ENCODE results near the gene CCT8.

Gene CCT8

DNA sequence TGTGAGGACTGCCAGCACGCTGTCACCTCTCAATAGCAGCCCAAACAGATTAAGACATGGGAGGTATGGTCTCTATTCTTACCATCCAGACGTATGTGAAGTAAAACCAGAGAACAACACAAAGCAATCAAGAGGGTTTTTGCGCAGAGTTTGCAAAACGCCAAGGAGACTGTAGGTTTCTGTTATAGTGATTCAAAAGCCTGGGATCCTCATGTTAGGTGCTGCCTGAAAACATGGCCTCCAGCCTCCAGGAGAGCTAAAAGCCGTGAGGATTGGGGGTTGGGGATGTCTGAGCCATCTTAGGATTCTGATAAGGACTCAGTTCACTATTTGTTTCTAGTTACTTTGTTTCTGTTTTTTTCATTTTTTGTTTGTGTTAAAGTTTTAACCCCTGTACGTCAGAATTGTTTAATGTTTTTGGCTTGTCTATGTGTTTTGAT lies 4.2 kb upstream of the CCT8 start:
- DNase-seq (ENCODE audit: low spot score): peak; percentile 41

DNA sequence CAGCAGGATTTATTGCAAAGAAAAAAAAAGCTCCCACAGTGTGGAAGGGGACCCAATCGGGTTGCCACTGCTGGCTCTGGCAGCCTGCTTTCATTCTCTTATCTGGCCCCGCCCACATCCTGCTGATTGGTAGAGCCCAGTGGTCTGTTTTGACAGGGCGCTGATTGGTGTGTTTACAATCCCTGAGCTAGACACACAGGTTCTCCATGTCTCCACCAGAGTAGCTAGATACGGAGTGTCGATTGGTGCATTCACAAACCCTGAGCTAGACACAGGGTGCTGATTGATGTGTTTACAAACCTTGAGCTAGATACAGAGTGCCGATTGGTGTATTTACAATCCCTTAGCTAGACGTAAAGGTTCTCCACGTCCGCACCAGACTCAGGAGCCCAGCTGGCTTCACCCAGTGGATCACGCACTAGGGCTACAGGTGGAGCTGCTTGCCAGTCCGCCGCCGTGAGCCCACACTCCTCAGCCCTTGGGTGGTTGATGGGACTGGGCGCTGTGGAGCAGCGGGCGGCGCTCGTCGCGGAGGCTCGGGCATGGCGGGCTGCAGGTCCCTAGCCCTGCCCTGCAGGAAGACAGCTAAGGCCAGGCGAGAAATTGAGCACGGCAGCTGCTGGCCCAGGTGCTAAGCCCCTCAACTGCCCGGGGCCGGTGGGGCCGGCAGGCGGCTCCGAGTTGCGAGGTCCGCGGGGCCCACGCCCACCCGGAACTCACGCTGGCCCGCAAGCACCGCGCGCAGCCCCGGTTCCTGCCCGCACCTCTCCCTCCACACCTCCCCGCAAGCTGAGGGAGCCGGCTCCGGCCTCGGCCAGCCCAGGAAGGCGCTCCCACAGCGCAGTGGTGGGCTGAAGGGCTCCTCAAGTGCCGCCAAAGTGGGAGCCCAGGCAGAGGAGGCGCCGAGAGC lies 3.5 kb upstream of the CCT8 start:
- peak; percentile 47 for DNase-seq (ENCODE audit: low spot score)

DNA sequence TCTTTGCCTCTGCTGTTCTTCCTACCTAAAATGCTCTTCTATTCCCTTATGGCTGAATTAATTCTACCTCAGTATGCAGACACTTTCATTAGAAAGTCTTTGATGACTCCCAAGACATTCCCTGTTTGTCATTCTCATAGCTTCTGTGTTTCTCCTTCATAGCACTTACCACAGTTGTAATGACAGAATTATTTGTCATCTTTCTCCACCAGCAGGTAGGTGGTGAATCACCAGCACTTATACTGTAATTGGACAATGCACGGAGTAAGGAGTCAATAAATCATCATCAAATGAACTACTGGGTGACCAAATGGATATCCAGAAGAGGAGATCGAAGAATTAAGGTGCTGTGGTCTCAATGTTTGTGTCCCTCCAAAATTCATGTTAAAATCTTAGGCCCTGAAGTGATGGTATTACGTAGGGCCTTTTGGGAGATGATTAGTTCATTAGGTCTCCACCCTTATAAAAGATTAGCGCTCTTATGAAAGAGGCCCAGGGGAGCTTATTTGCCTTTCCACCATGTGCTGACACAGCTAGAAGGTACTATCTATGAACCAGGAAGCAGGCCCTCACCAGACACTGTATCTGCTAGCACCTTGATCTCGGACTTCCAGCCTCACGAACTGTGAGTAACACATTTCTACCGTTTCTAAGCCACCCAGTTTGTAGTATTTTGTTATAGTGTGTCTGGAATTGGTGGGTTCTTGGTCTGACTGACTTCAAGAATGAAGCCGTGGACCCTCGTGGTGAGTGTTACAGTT lies 2.4 kb upstream of the CCT8 start:
- DNase-seq (ENCODE audit: low spot score): no peak

GRCh38 chr21:29074783-29075182 lies 1.3 kb upstream of the CCT8 start:
- no peak for DNase-seq (ENCODE audit: low spot score)

DNA sequence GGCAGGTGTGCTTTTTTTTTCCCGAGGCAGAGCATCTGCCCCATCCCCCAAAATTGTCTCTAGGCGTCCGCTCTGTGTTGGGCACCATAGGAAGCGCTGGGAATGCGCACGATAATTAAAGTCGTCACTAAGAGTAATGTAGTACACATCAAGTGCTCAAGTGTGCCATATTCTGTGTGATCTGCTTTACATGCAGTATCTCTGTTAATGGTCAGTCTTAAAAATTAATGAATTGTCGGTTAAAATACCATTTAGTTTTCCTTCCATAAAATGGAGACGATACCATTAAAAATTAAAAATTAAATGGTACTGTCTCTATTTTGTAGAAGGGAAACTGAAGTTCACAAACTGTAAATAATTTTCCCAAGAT lies 544 bp upstream of the CCT8 start:
- DNase-seq (ENCODE audit: low spot score): no peak

DNA sequence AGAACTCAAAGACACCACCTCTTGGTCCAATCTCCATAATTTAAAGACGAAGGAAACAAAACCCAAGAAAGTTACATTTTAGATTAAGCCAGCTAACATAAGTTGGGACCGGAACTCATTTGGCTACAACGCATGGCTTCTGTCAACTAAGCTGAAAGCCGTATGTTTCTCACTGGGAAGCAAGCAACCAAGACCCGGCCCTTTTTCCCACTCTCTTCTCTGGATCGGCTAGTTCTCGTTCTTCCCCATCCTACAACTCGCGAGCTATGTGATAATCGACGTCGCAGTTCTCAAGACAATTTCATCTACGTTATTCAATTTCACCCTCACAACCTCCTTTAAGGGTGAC lies 601 bp downstream of the CCT8 start:
- peak; percentile 23 for DNase-seq (ENCODE audit: low spot score)

- DNase-seq (ENCODE audit: low spot score): no peak
Measured at GRCh38 chr21:29064850-29065481, 8.5 kb downstream of the CCT8 start.

DNA sequence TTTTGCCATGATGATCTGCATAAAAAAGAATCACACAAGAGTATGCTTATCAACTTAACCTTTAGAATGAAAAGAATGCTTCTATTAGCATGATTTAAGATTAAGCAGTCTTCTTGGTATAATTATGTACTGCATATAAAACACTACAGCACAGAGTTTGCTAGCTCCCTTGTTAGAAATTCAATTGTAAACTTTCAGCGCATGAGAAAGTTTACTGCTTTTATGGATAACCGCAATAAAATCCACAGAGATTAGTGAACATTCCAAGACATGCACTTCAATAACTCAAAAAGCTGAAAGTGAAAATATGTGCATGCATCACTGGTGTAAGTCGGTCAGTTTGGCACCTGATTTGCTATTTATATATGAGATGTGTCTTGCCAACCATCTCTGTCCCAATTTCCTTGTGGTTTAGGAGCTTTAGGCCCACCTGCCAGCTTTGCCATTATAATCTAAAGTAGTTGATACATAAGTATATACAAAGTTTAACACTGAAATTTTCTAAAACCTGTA lies 16.9 kb downstream of the CCT8 start:
- no peak for DNase-seq (ENCODE audit: low spot score)

DNA sequence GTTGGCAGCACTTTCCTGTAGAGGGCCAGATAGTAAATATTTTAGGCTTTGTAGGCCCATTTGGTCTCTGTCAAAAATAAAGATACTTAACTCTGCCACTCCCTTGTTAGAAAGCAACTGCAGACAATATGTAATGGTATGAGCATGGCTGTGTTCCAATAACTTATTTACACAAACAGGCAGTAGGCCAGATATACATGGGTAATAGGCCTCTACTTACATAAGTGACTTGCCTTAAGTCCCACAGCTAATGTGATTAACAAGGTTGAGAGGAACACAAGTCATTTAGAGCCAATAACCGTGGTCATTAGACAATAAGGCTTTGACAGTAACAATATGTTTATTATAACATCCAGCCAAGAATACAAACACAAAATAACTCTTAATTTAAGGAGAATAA lies 17.4 kb downstream of the CCT8 start:
- DNase-seq (ENCODE audit: low spot score): no peak

DNA sequence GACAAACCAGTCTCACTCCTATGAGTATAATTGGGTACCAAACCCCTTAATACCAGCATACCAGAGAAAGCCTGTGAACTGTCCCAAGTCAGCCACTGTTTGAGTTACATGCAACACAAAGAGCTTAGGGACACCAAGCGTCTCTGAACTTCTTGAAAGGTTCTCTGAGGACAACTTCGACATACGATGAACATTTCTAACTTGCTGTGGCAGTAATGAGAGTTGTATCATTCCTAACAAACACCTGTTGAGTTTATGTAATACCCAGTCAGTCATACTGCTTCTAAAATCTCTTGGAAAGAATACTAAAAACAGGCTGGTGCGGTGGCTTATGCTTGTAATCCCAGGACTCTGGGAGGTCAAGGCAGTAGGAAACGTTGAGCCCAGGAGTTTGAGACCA lies 18.4 kb downstream of the CCT8 start:
- DNase-seq (ENCODE audit: low spot score): no peak

- DNase-seq (ENCODE audit: low spot score): no peak
Measured at GRCh38 chr21:29053656-29054055, 19.8 kb downstream of the CCT8 start.

GRCh38 chr21:29053011-29053553 lies 20.4 kb downstream of the CCT8 start:
- no peak for DNase-seq (ENCODE audit: low spot score)

DNA sequence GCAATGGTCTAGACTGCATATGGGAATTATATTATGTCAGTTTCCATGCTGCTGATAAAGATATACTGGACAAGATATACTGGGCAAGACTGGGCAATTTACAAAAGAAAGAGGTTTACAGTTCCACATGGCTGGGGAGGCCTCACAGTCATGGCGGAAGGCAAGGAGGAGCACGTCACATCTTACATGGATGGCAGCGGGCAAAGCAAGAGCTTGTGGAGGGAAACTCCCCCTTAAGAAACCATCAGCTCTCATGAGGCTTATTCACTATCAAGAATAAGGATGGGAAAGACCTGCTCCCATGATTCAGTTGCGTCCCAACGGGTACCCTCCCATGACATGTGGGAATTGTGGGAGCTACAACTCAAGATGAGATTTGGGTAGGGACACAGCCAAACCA lies 21.2 kb downstream of the CCT8 start:
- no peak for DNase-seq (ENCODE audit: low spot score)

DNA sequence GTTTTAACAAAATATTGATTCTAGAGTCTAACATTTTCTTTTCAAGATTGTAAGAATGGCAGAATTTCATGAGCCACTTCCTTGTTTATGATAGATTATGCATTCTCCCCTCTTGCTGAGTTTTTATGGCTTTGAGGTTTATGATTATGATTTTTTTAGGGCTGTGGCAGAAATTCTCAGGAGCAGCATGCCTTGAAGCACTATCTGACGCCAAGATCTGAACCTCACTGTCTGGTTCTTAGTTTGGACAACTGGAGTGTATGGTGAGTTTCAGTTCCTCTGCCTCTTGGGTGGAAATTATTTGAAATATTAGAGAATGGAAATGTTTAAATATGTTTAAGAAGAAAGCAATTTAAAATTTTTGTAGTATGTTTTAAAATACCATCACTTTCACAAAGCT lies 38.8 kb downstream of the CCT8 start:
- peak; percentile 22 for DNase-seq (ENCODE audit: low spot score)

DNA sequence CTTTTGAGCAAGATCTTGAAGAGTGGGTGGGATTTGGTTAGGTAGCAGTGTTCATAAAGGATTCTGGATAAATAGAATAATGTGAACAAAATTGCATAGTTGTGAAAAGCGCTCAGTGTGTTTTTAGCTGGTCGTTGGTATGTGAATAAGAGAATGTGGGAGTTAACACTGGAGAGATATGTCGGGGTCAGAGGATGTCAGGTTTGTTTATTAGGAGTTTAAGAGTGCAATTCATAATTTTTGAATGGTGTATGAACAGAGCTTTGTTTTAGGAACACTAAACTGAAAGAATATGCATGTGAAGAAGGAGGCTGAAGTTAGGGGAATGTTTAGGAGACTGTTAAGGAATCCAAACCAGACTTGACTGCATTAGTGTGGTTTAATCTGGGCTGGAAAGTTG lies 39.6 kb downstream of the CCT8 start:
- no peak for DNase-seq (ENCODE audit: low spot score)

GRCh38 chr21:29033301-29033700 lies 40.1 kb downstream of the CCT8 start:
- no peak for DNase-seq (ENCODE audit: low spot score)

DNA sequence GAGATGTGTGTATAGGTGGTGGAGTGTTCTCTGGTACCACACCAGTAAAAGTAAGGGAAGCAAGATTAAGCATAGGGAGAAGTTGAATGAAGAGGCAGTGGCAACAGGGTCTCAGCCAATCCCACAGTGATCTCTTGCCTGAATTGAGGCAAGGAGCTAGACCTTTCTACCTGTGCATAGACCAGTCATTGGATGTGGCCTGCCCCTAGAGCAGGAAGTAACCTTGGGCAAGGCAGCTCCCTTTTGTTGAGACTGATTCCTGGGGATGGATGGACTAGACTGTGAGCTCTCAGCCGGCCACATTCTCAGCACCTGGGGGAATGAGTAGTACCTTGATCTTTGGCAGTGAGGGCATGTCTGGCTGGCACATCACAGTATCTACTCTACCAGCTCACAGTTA lies 42.5 kb downstream of the CCT8 start:
- no peak for DNase-seq (ENCODE audit: low spot score)

DNA sequence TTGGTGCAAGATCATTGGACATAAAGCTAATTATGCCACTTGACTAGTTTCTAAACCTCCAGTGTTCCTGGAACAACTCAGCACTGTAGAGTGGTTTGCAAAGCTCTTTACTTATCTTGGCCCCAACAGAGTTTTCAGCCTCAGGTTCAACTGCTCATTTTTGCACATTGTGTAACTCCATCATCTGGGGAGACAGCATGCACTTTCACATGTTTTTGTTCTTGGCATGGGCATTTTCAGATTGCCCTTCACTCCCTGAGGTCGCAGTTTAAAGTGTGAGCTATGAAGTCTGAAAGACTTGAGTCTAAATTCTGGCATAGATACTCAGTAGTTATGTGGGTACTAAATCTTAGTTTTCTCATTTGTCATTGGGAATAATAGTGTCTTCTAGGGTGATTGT lies 43.9 kb downstream of the CCT8 start:
- DNase-seq (ENCODE audit: low spot score): no peak

DNA sequence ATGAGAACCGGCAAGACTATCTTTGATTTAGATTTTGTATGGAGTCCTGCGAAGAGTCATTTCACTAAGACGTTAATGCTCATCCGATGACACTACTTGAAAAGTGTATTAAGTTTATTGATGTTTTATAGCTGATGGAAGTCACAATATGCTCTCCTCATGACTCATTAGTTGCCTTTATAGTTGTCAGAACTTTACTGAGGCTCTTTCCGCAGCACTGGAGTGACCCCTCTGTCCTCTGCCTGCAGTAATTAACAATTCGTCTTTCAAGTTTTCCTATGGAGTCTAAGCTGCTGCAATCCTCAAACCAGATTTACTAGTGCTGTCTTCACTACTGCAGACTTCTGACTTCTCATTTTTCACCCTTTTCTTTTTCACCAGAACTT lies 48.1 kb downstream of the CCT8 start:
- peak; percentile 18 for DNase-seq (ENCODE audit: low spot score)

DNA sequence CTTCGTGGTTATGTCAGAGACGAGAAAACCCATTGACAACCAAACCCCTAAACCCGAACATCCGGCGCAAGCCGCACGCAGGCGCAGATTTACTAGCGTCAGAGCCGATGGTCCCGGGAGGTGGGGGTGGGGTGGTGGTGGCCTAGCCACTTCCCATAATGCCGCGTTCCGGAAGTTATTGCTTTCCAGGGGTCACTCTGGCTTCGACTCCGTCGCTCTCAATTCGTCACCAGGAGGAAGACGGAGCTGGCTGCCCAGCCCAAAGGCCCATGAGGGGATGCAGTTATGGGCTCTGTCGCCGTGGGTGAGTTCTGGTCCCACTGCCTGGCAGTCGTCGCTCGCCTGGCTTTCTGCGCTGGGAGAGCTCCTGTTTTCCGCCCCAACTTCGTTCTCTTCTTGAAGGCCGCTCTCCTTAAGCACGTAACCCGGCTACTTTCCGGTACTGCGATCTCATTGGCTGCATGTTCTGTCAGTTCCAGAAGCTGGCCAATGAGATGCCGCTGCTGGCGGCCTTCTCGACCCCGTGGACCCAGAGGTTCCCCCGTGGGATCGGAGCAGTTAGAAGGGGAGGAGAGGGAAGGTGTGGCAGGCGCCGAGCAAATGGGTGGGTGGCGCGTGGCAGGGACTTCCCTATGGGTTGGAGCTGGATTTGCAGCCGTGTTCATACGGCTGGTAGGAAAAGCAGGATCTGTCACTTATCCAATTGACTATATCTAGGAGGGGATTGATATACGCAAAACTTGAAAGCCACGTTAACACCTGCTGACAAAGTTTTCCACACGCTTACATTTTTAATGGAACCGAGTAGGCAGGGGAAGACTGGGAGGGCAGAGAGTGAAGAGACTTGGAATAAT lies 48.7 kb downstream of the CCT8 start, which contains the start of gene USP16:
Gene USP16, plus strand, starts transcription at position 195 of the 854 bp plus-strand sequence. CDS start 3,246 bp downstream, outside the sequence.
- peak; percentile 96 for DNase-seq (ENCODE audit: low spot score)

DNA sequence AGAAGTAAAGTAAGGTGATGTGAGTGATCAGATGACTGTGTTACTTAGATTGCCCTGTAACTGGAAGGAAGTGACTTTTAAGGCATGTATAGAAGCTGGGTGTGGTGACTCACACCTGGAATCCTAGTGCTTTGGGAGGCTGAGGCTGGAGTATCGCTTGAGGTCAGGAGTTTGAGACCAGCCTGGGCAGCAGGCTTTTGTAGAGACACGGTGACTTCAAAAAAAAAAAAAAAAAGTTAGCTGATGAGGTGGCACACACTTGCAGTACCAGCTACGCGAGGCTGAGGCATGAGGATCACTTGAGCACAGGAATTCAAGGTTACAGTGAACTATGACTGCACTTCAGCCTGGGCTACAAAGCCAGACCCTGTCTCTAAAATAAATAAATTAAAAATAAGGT lies 51.3 kb downstream of the CCT8 start:
- no peak for DNase-seq (ENCODE audit: low spot score)

Data from LoVo (cell line).